ENCODE measurements around the gene MRPS24. TPM values are rescaled to one million over a fixed set of nuclear protein-coding genes. Genes with fewer than 3 reads are reported as not detected.

MRPS24 gene
- total RNA-seq, 6 experiments from 2014 or later, result 45.2 to 83.4 (median 66.7) TPM

DNA sequence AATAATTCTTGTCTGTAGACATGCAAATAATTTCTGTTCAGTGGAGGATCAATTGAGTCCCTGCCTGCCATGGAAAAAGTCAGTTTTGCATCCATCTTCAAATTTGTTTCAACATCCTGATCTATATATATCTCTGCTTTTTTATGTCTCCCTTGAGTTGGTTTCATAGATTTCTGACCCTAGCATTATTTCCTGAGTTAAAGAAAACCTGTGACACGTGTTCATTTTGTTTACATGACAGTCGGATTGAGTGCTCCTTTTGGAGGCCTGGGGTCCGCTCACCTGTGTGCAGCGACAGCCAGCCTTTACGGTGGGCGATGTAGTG is 674 bp downstream of the MRPS24 start:
- ATAC-seq (peak in 2 of 4 donors; percentile 5 to 7), DNase-seq (no peak)
- intact Hi-C loops (cut with DNase I), result no loop called here
- no peak for TF ChIP-seq CTCF (IDR thresholded peaks at IDR 0.05)
- WGBS (ENCODE audit: insufficient coverage, low coverage, low lambda C conversion rate, missing lambda C conversion rate), result 0% methylated on average over 6 of the region's 6 CpGs
- Histone ChIP-seq H3K4me3 (peak overlapping the region; percentile 61 to 82 (median 73)), H3K9me3 (no peaks in the 10 kb centered on the region), H3K27ac (peak overlapping the region in 2 of 3 donors; percentile 38 to 63), H3K36me3 (peaks cover 0 to 11% (median 5%) of the 10 kb centered on the region in 4 donors), H3K4me1 (peaks cover 0 to 13% (median 5%) of the 10 kb centered on the region in 4 donors), H3K27me3 (no peaks in the 10 kb centered on the region)

GRCh38 chr7:43868181-43868580 is 1.1 kb downstream of the MRPS24 start:
- no peak for TF ChIP-seq CTCF (IDR thresholded peaks at IDR 0.05)
- no peak for TF ChIP-seq POLR2A (IDR thresholded peaks at IDR 0.05)
- intact Hi-C loops (cut with DNase I), result no loop called here

GRCh38 chr7:43865277-43865676 is 4.0 kb downstream of the MRPS24 start:
- WGBS (ENCODE audit: insufficient coverage, low coverage, low lambda C conversion rate, missing lambda C conversion rate), result 71% methylated on average over 3 of the region's 3 CpGs
- no peak overlapping the region for H3K27ac ChIP-seq
- H3K4me3 ChIP-seq, result no peak overlapping the region
- DNase-seq (no peak), ATAC-seq (no peak)
- peaks cover 0 to 11% (median 5%) of the 10 kb centered on the region in 4 donors for H3K36me3 ChIP-seq
- peaks cover 0 to 13% (median 5%) of the 10 kb centered on the region in 4 donors for H3K4me1 ChIP-seq
- no peaks in the 10 kb centered on the region for H3K9me3 ChIP-seq
- TF ChIP-seq POLR2A (IDR thresholded peaks at IDR 0.05) (no peak), CTCF (IDR thresholded peaks at IDR 0.05) (no peak)
- intact Hi-C loops (cut with DNase I), result no loop called here
- no peaks in the 10 kb centered on the region for H3K27me3 ChIP-seq

More at GRCh38 chr7:43868181-43868580, 1.1 kb downstream of the MRPS24 start:
- Histone ChIP-seq H3K27me3 (no peaks in the 10 kb centered on the region), H3K4me3 (peak overlapping the region; percentile 61 to 82 (median 73)), H3K4me1 (peaks cover 0 to 13% (median 5%) of the 10 kb centered on the region in 4 donors), H3K36me3 (peaks cover 0 to 11% (median 5%) of the 10 kb centered on the region in 4 donors), H3K9me3 (no peaks in the 10 kb centered on the region), H3K27ac (no peak overlapping the region)
- WGBS (ENCODE audit: insufficient coverage, low coverage, low lambda C conversion rate, missing lambda C conversion rate), result 48% methylated on average over 7 of the region's 7 CpGs
- ATAC-seq (no peak), DNase-seq (no peak)

DNA sequence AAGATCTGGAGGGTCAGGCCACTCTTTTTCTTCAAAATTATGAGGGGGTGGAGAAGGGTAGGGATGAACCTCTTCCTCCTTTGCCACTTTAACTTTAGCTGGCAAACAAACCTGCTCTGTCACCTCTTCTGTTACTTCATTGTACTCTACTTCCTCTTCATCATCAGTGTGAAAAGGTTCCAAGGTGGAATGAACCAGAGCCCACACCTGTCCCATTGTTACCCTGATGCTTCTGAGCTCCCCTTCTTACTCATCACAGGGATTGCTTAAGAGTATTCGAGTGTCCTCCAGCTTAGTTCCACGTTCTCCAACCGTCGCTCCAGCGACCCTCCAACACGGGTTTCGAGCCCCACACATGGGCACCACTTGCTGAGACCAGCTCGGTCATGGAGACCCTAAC is 5.2 kb downstream of the MRPS24 start:
- TF ChIP-seq POLR2A (IDR thresholded peaks at IDR 0.05) (no peak), CTCF (IDR thresholded peaks at IDR 0.05) (no peak)
- Histone ChIP-seq H3K36me3 (peaks cover 0 to 11% (median 5%) of the 10 kb centered on the region in 4 donors), H3K27ac (no peak overlapping the region), H3K27me3 (no peaks in the 10 kb centered on the region), H3K4me1 (peaks cover 0 to 10% (median 4%) of the 10 kb centered on the region in 4 donors), H3K9me3 (no peaks in the 10 kb centered on the region), H3K4me3 (no peak overlapping the region)
- DNase-seq (no peak), ATAC-seq (no peak)
- WGBS (ENCODE audit: insufficient coverage, low coverage, low lambda C conversion rate, missing lambda C conversion rate), result 86% methylated on average over 8 of the region's 8 CpGs
- intact Hi-C loops (cut with DNase I), result no loop called here

GRCh38 chr7:43856996-43857395 is 12.3 kb downstream of the MRPS24 start:
- peak in 1 of 4 donors; percentile 54 for ATAC-seq
- H3K4me3 ChIP-seq, result no peak overlapping the region
- WGBS (ENCODE audit: insufficient coverage, low coverage, low lambda C conversion rate, missing lambda C conversion rate), result no CpG with 5 or more reads among the region's 1 CpG
- H3K27ac ChIP-seq, result no peak overlapping the region
- H3K27me3 ChIP-seq, result no peaks in the 10 kb centered on the region
- intact Hi-C loops (cut with DNase I), result no loop called here
- DNase-seq, result no peak
- no peaks in the 10 kb centered on the region for H3K4me1 ChIP-seq
- H3K9me3 ChIP-seq, result no peaks in the 10 kb centered on the region
- TF ChIP-seq CTCF (IDR thresholded peaks at IDR 0.05) (no peak), POLR2A (IDR thresholded peaks at IDR 0.05) (no peak)
- H3K36me3 ChIP-seq, result no peaks in the 10 kb centered on the region
